HEK293 (cell line): Measurements from ENCODE around the gene DCK.

ENCODE experiments used
- CTCF ChIA-PET: fragments of 350-600 bp; formaldehyde crosslinking; extraction: SDS; loops from one replicate; lab custom pipeline; 2021; ENCODE audit warnings: antibody characterized with exemption; lab: Yijun Ruan, JAX
- POLR2A ChIA-PET: fragments of 300-600 bp; formaldehyde crosslinking; extraction: SDS; loops from one replicate; lab custom pipeline; 2020; ENCODE audit warnings: antibody characterized with exemption, inconsistent platforms; lab: Yijun Ruan, JAX
- H3K27ac ChIP-seq: fragments of 200-500 bp; sonication (Bioruptor generic); 2 replicates; pipeline ENCODE4 v1.5.1; 2014; ENCODE audit warnings: low read depth, low read length, control low read depth, inconsistent platforms; ENCODE audit errors: extremely low read depth
- H3K36me3 ChIP-seq, 2 experiments: fragments of 200-500 bp in 1 of 2; sonication (Bioruptor generic) in 1 of 2; 1 replicate in 1 of 2; 2 replicates in 1 of 2; pipeline ENCODE4 v1.5.1; 2014 to 2017; ENCODE audit warnings: inconsistent platforms in 2 of 2, low read length in 2 of 2; ENCODE audit not compliant: control insufficient read depth in 2 of 2, insufficient read depth in 1 of 2
- H3K4me1 ChIP-seq: fragments of 200-500 bp; sonication (Bioruptor generic); 2 replicates; pipeline ENCODE4 v1.5.1; 2014; ENCODE audit warnings: mild to moderate bottlenecking, low read length, inconsistent platforms; ENCODE audit not compliant: control insufficient read depth, insufficient read depth
- H3K4me3 ChIP-seq: 2 replicates; pipeline ENCODE4 v1.5.1; 2011; ENCODE audit warnings: low read depth, mild to moderate bottlenecking, control low read depth, low read length, moderate library complexity
- H3K9me3 ChIP-seq: fragments of 200-500 bp; sonication (Bioruptor generic); 2 replicates; pipeline ENCODE4 v1.5.1; 2014; ENCODE audit warnings: low read depth, low read length, inconsistent platforms; ENCODE audit not compliant: control insufficient read depth, insufficient read depth
- ATF2 ChIP-seq: fragments of 450-650 bp; formaldehyde crosslinking; IDR thresholded peaks from 2 replicates; pipeline ENCODE4 v1.5.1; 2016; ENCODE audit warnings: missing biosample characterization, missing genetic modification characterization, low read depth
- FEZF1 ChIP-seq: fragments of 450-650 bp; formaldehyde crosslinking; IDR thresholded peaks from 2 replicates; pipeline ENCODE4 v1.5.1; 2016; ENCODE audit warnings: missing biosample characterization, missing genetic modification characterization
- GFI1B ChIP-seq: fragments of 450-650 bp; formaldehyde crosslinking; IDR thresholded peaks from 2 replicates; pipeline ENCODE4 v1.5.1; 2016; ENCODE audit warnings: missing biosample characterization, missing genetic modification characterization
- HOXC10 ChIP-seq: sonication (generic); formaldehyde crosslinking; IDR thresholded peaks from 2 replicates; pipeline ENCODE4 v1.8.1; 2023; ENCODE audit warnings: mild to moderate bottlenecking, missing genetic modification reagents
- RBAK ChIP-seq: fragments of 450-650 bp; formaldehyde crosslinking; IDR thresholded peaks from 2 replicates; pipeline ENCODE4 v1.5.1; 2016; ENCODE audit warnings: missing biosample characterization, missing genetic modification characterization
- SCRT2 ChIP-seq: fragments of 450-650 bp; formaldehyde crosslinking; IDR thresholded peaks from 2 replicates; pipeline ENCODE4 v1.5.1; 2016; ENCODE audit warnings: missing biosample characterization, missing genetic modification characterization
- SETDB1 ChIP-seq: IDR thresholded peaks from one replicate; pipeline ENCODE4 v1.6.1; 2017; ENCODE audit warnings: mild to moderate bottlenecking, low read length, moderate library complexity, mixed read lengths; ENCODE audit not compliant: insufficient read length
- ZBTB11 ChIP-seq: fragments of 450-650 bp; formaldehyde crosslinking; conservative IDR thresholded peaks from 2 replicates; pipeline ENCODE4 v1.5.1; 2016; ENCODE audit warnings: low read depth, missing biosample characterization, missing genetic modification characterization
- ZFHX2 ChIP-seq: fragments of 450-650 bp; formaldehyde crosslinking; conservative IDR thresholded peaks from 2 replicates; pipeline ENCODE4 v1.5.1; 2016; ENCODE audit warnings: missing biosample characterization, missing genetic modification characterization
- ZNF114 ChIP-seq: fragments of 450-650 bp; formaldehyde crosslinking; IDR thresholded peaks from 2 replicates; pipeline ENCODE4 v1.5.0; 2017; ENCODE audit warnings: missing biosample characterization, missing genetic modification characterization
- ZNF169 ChIP-seq: fragments of 450-650 bp; formaldehyde crosslinking; IDR thresholded peaks from 2 replicates; pipeline ENCODE4 v1.5.1; 2016; ENCODE audit warnings: missing biosample characterization, missing genetic modification characterization
- ZNF18 ChIP-seq: fragments of 450-650 bp; formaldehyde crosslinking; IDR thresholded peaks from 2 replicates; pipeline ENCODE4 v1.5.1; 2016; ENCODE audit warnings: missing biosample characterization, missing genetic modification characterization
- ZNF2 ChIP-seq: fragments of 450-650 bp; formaldehyde crosslinking; IDR thresholded peaks from 2 replicates; pipeline ENCODE4 v1.5.1; 2016; ENCODE audit warnings: missing biosample characterization, missing genetic modification characterization
- ZNF239 ChIP-seq: fragments of 450-650 bp; formaldehyde crosslinking; IDR thresholded peaks from 2 replicates; pipeline ENCODE4 v1.5.1; 2016; ENCODE audit warnings: missing biosample characterization, missing genetic modification characterization
- ZNF24 ChIP-seq: fragments of 450-650 bp; formaldehyde crosslinking; IDR thresholded peaks from 2 replicates; pipeline ENCODE4 v1.5.1; 2016; ENCODE audit warnings: missing biosample characterization, missing genetic modification characterization
- ZNF362 ChIP-seq: fragments of 450-650 bp; formaldehyde crosslinking; IDR thresholded peaks from 2 replicates; pipeline ENCODE4 v1.5.1; 2016; ENCODE audit warnings: missing biosample characterization, missing genetic modification characterization
- ZNF394 ChIP-seq: fragments of 450-650 bp; formaldehyde crosslinking; IDR thresholded peaks from 2 replicates; pipeline ENCODE4 v1.5.1; 2016; ENCODE audit warnings: missing biosample characterization, missing genetic modification characterization, mild to moderate bottlenecking, moderate library complexity, borderline replicate concordance
- ZNF416 ChIP-seq: fragments of 450-650 bp; formaldehyde crosslinking; IDR thresholded peaks from 2 replicates; pipeline ENCODE4 v1.5.1; 2016; ENCODE audit warnings: missing biosample characterization, missing genetic modification characterization
- ZNF626 ChIP-seq: fragments of 450-650 bp; sonication (Bioruptor Pico); formaldehyde crosslinking; IDR thresholded peaks from 2 replicates; pipeline ENCODE4 v1.5.1; 2018; ENCODE audit warnings: missing biosample characterization, missing genetic modification characterization, inconsistent platforms
- ZNF629 ChIP-seq: fragments of 450-650 bp; formaldehyde crosslinking; IDR thresholded peaks from 2 replicates; pipeline ENCODE4 v1.5.1; 2017; ENCODE audit warnings: missing biosample characterization, missing genetic modification characterization
- ZSCAN23 ChIP-seq: fragments of 450-650 bp; formaldehyde crosslinking; IDR thresholded peaks from 2 replicates; pipeline ENCODE4 v1.5.1; 2016; ENCODE audit warnings: missing biosample characterization, missing genetic modification characterization

Gene DCK

GRCh38 chr4:70984589-70984988 lies 8.9 kb upstream of the DCK start:
- CTCF ChIA-PET = no interaction called here

GRCh38 chr4:70991596-70991995 lies 1.9 kb upstream of the DCK start:
- no peaks in the 10 kb centered on the region for H3K36me3 ChIP-seq
- no peak for TF ChIP-seq ZNF626 (tag by site-specific recombination)
- no peak for TF ChIP-seq ZNF416 (tag by site-specific recombination)
- no peak for TF ChIP-seq ZNF362 (tag by site-specific recombination)
- no peak for TF ChIP-seq ZNF169 (tag by site-specific recombination)
- no peak for TF ChIP-seq ZNF239 (tag by site-specific recombination)
- TF ChIP-seq FEZF1 (tag by site-specific recombination) = no peak
- TF ChIP-seq ZNF629 (tag by site-specific recombination) = no peak
- no peak for TF ChIP-seq ZNF2 (tag by site-specific recombination)
- TF ChIP-seq HOXC10 (CRISPR knock-in tag) = no peak
- no peak for TF ChIP-seq ZNF18 (tag by site-specific recombination)
- no peak for TF ChIP-seq ZNF24 (tag by site-specific recombination)
- TF ChIP-seq GFI1B (tag by site-specific recombination) = no peak
- no peak for TF ChIP-seq ZBTB11 (tag by site-specific recombination)
- no peak for TF ChIP-seq SETDB1
- TF ChIP-seq ZNF394 = no peak
- TF ChIP-seq ATF2 (tag by site-specific recombination) = no peak
- no peak for TF ChIP-seq ZFHX2 (tag by site-specific recombination)
- no peak for TF ChIP-seq ZSCAN23 (tag by site-specific recombination)
- POLR2A ChIA-PET = no interaction called here
- H3K27ac ChIP-seq = no peak overlapping the region
- H3K4me1 ChIP-seq = no peaks in the 10 kb centered on the region
- H3K4me3 ChIP-seq = no peak overlapping the region
- H3K9me3 ChIP-seq = no peaks in the 10 kb centered on the region
- CTCF ChIA-PET = interaction anchor here (0.6 kb wide), 1 partner anchor 78 kb away, joined by 6 read pairs; no protein-coding TSS in a partner anchor

More at GRCh38 chr4:70984589-70984988, 8.9 kb upstream of the DCK start:
- H3K4me1 ChIP-seq = no peaks in the 10 kb centered on the region
- H3K27ac ChIP-seq = no peak overlapping the region
- H3K9me3 ChIP-seq = no peaks in the 10 kb centered on the region
- 0 out of 2 replicates have a peak, but pooled peaks have one; percentile 45 for TF ChIP-seq SCRT2 (tag by site-specific recombination)
- TF ChIP-seq ZNF114 (tag by site-specific recombination) = no peak
- no peak for TF ChIP-seq RBAK
- TF ChIP-seq, all 188 proteins: peak for 1
- H3K36me3 ChIP-seq = no peaks in the 10 kb centered on the region
- POLR2A ChIA-PET = no interaction called here
- no peak overlapping the region for H3K4me3 ChIP-seq
